ENCODE data around the gene ZRSR2.

DNA sequence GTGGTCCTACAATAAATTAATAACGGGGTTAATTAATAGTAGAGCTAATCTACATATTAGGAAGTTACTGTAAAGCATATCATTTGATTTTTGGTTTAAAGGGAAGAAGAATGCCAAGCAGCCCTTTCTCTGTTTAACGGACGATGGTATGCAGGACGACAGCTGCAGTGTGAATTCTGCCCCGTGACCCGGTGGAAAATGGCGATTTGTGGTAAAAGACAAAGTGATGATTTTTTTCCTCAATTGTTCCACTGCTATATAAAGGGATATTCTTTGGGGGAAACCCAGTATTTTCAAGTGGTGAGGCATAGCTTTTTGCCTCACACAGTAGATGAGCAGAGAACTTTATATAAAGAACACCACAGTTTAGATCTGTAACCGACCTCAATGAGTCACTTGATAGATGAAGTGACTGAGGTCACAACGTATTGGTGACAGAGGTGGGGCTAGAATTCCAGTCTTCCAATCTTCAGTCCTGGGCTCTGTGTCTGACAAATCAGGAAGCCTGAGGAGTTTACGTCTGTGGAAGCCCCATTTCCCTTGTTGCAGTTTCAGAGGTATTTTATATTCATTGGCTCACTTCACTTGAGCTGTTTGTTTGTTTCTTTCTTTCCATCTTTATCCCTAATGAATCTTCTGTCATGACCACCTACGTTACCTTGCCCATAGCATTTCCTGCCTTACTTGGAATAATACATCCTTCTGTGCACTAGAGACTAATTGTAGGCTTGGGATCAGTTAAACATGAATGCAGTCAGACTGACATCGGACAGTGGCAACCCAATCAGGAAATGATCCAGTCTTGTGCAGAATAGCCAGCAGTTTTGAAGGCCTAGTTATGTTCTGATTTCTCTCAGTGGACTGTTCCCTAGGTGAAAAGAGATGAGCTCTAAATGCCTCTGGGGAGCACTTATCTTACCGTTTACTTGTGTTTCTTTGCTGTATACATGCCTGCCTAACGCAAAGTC, 30.1 kb downstream of the ZRSR2 start:
- TF ChIP-seq, protein P1, sequence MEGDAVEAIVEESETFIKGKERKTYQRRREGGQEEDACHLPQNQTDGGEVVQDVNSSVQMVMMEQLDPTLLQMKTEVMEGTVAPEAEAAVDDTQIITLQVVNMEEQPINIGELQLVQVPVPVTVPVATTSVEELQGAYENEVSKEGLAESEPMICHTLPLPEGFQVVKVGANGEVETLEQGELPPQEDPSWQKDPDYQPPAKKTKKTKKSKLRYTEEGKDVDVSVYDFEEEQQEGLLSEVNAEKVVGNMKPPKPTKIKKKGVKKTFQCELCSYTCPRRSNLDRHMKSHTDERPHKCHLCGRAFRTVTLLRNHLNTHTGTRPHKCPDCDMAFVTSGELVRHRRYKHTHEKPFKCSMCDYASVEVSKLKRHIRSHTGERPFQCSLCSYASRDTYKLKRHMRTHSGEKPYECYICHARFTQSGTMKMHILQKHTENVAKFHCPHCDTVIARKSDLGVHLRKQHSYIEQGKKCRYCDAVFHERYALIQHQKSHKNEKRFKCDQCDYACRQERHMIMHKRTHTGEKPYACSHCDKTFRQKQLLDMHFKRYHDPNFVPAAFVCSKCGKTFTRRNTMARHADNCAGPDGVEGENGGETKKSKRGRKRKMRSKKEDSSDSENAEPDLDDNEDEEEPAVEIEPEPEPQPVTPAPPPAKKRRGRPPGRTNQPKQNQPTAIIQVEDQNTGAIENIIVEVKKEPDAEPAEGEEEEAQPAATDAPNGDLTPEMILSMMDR (IDR thresholded peaks at IDR 0.05 in 4 of 5, conservative IDR thresholded peaks at IDR 0.05 in 1 of 5) = no peak
- TF ChIP-seq POLR2A (IDR thresholded peaks at IDR 0.05) = no peak

Data from gastrocnemius medialis (tissue), 4 donors.